Astrocyte of the cerebellum (primary cell): Measurements from ENCODE around the gene BEAN1.

Source experiments
- DNase-seq: peaks from one replicate; pipeline ENCODE4 v3.0.0-alpha.2; 2011; ENCODE audit warnings: low read depth
- H3K4me3 ChIP-seq: 2 replicates; pipeline ENCODE4 v1.5.1; 2011; ENCODE audit warnings: mild to moderate bottlenecking, low read depth, low read length, moderate library complexity
- CTCF ChIP-seq: IDR thresholded peaks from 2 replicates; pipeline ENCODE4 v1.5.1; 2012; ENCODE audit warnings: low read length, low read depth, moderate library complexity, mild to moderate bottlenecking; ENCODE audit errors: missing control alignments
- in situ Hi-C: cut with HindIII; loops from 2 replicates; pipeline ENCODE4 v1.10.0; 2017; ENCODE audit warnings: low sequenced_read_pairs

Gene BEAN1

GRCh38 chr16:66427036-66427860 is at the start of gene BEAN1:
TSS of gene BEAN1 (plus strand) at chr16:66427295. CDS start at chr16:66437677, 10,382 bp downstream.
- no peak for TF ChIP-seq CTCF
- DNase-seq: no peak
- H3K4me3 ChIP-seq: peak within 1 kb of the TSS; percentile 39
- in situ Hi-C loops: no loop called here

GRCh38 chr16:66377324-66377723 is 49.8 kb upstream of the BEAN1 start:
- in situ Hi-C loops: no loop called here
- DNase-seq: no peak
- H3K4me3 ChIP-seq: no peak overlapping the region
- no peak for TF ChIP-seq CTCF

- H3K4me3 ChIP-seq: no peak overlapping the region
- TF ChIP-seq CTCF: no peak
- in situ Hi-C loops: no loop called here
- no peak for DNase-seq
Measured at GRCh38 chr16:66378741-66379570, 48.1 kb upstream of the BEAN1 start.

GRCh38 chr16:66379571-66379941 is 47.5 kb upstream of the BEAN1 start:
- no peak overlapping the region for H3K4me3 ChIP-seq
- in situ Hi-C loops: no loop called here
- DNase-seq: no peak
- no peak for TF ChIP-seq CTCF

- in situ Hi-C loops: no loop called here
- DNase-seq: no peak
- TF ChIP-seq CTCF: no peak
- no peak overlapping the region for H3K4me3 ChIP-seq
Measured at GRCh38 chr16:66380421-66380820, 46.7 kb upstream of the BEAN1 start.

- no peak for DNase-seq
- in situ Hi-C loops: no loop called here
- no peak overlapping the region for H3K4me3 ChIP-seq
- TF ChIP-seq CTCF: no peak
Measured at GRCh38 chr16:66381585-66382170, 45.4 kb upstream of the BEAN1 start.
